Subcutaneous adipose tissue (tissue), 4 donors: Measurements from ENCODE around the gene SYT9. TPM values are rescaled to one million over a fixed set of nuclear protein-coding genes. Genes with fewer than 3 reads are reported as not detected.

ENCODE experiments used
- CTCF ChIP-seq: fragments of 450-650 bp; IDR thresholded peaks from one replicate; pipeline ENCODE4 v1.5.1; 2016; ENCODE audit warnings: low read depth, mild to moderate bottlenecking, control low read depth, antibody characterized with exemption, moderate library complexity
- total RNA-seq, 4 donors: library from RNA; depleted of rRNA; stranded (reverse); fragments of >200 nt; gene quantifications; one replicate each; pipeline ENCODE4 v1.1.0, GENCODE V29; 2016

Gene SYT9
- total RNA-seq, 4 donors from 2014 or later: not detected

GRCh38 chr11:7485186-7486097 lies 233.7 kb downstream of the SYT9 start, which contains the start of gene OLFML1:
Gene OLFML1 (plus strand): TSS chr11:7485506. CDS start chr11:7485876, 370 bp downstream.
- TF ChIP-seq CTCF: no peak

- TF ChIP-seq CTCF: no peak
Observed at GRCh38 chr11:7486098-7486780, 234.5 kb downstream of the SYT9 start.

GRCh38 chr11:7486781-7487140 lies 235.1 kb downstream of the SYT9 start:
- TF ChIP-seq CTCF: no peak

GRCh38 chr11:7487360-7487759 lies 235.7 kb downstream of the SYT9 start:
- no peak for TF ChIP-seq CTCF

GRCh38 chr11:7488681-7489080 lies 237.0 kb downstream of the SYT9 start:
- no peak for TF ChIP-seq CTCF

- no peak for TF ChIP-seq CTCF
Observed at GRCh38 chr11:7489376-7489775, 237.7 kb downstream of the SYT9 start.

- no peak for TF ChIP-seq CTCF
Observed at GRCh38 chr11:7490054-7490453, 238.3 kb downstream of the SYT9 start.
